Activated CD8-positive, alpha-beta memory T cell treated with anti-CD3 and anti-CD28 coated beads for 36 hours (primary cell): ENCODE data around the gene CST3. TPM values are rescaled to one million over a fixed set of nuclear protein-coding genes. Genes with fewer than 3 reads are reported as not detected.

ENCODE experiments used
- CTCF ChIA-PET: fragments of 350-600 bp; sonication (Branson Sonifier 250); formaldehyde crosslinking; loops from one replicate; lab custom pipeline; 2021; ENCODE audit warnings: antibody characterized with exemption; lab: Charles Lee
- POLR2A ChIA-PET: fragments of 350-600 bp; sonication (Branson Sonifier 250); formaldehyde crosslinking; loops from one replicate; lab custom pipeline; 2021; ENCODE audit warnings: antibody characterized with exemption; lab: Charles Lee
- total RNA-seq, 2 experiments: library from RNA; stranded (reverse); gene quantifications; one replicate each; pipeline ENCODE4 v1.2.3, GENCODE V29; 2021

CST3 gene
- total RNA-seq, 2 experiments from 2014 or later: 0.86 to 0.99 TPM

DNA sequence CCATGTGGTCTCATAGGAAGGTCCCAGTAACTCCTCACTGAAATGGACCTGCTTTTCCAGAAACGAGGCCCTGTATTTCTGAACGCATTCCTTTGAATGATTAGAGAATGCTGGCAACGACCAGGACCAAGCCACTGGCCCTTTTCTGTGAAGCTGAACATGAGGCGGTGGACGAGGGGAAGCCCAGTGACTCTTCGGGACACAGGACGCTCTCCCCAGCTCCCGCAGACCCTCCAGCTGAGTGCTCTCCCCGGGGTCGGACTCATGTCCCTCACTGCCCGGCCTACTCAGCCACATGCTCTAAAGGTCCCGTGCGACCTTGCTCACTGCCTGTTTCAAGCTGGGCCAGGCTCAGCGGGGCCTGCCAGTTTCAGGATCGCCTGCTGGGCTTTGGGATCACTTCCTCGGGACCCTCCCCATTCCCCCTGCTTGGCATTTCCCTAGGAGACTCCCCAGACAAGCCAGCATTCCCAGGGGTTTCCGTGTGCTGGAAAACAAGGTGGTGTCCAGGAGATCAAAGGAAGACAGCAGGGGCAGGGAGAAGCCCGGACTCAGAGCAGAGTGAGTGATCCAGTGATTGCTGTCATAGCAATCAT lies 29.4 kb downstream of the CST3 start:
- ChIA-PET CTCF (interaction anchor here (3.8 kb wide), 1 partner anchor 166 kb away, joined by 25 read pairs; no protein-coding TSS in a partner anchor), POLR2A (no interaction called here)

DNA sequence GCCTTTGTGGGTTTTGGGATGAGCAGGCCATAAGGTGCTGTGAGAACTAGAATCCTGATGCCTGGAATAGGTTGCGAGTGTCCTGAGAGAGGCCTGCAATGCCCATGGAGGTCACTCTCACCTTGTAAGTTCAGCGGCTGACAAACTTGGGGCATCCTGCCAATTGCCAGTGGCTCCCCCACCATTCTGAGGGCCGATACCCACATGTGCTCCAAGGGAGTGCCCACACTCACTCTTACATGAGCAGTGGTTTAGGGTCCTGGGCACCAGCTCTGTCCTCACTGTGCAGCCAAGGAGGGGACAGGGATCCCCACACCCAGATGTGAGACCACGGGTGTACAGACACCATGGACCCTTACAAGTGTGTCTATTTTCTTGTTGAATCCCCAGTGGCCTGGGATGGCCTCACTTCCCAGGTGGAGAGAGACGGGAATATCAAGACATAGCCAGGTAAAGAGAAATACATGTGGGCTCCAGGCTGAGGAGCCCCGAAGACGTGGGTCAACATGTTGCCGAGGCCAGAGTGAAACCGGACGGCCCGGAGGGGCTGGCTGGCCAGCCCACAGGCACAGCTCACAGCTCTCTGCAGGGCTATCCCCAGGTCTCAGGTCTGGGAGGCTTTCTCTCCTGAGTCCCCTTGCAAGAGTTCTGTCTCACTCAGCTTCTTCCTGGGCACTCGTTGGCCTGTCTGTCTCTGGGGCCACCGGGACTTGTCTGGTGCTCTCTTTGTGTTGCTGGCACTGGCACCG lies 30.1 kb downstream of the CST3 start:
- ChIA-PET POLR2A (no interaction called here), CTCF (interaction anchor here (0.8 to 3.8 kb wide), 2 partner anchors 43 to 165 kb away, joined by 3 to 25 read pairs; no protein-coding TSS in a partner anchor)

DNA sequence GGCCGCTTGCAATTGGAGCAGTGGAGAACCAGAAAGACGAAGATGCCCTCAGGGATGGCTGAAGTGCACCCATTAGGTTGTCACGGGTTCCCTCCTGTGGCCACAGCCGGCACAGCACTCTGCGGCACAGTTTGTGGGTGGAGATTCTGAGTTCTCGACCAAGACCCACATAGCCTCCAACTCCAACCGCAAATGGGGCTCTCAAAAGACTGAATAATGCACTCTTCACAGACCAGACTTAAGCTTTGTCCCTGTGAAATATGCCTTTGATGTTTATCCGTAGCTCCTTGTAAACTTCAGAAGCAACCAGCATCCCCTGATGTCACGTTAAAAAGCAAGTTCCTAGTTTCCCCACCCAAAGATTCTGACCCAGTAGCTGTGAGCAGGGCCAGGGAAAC lies 31.1 kb downstream of the CST3 start:
- POLR2A ChIA-PET: no interaction called here
- CTCF ChIA-PET: interaction anchor here (0.7 to 3.8 kb wide), 3 partner anchors 42 to 173 kb away, joined by 3 to 25 read pairs (median 4); no protein-coding TSS in a partner anchor

DNA sequence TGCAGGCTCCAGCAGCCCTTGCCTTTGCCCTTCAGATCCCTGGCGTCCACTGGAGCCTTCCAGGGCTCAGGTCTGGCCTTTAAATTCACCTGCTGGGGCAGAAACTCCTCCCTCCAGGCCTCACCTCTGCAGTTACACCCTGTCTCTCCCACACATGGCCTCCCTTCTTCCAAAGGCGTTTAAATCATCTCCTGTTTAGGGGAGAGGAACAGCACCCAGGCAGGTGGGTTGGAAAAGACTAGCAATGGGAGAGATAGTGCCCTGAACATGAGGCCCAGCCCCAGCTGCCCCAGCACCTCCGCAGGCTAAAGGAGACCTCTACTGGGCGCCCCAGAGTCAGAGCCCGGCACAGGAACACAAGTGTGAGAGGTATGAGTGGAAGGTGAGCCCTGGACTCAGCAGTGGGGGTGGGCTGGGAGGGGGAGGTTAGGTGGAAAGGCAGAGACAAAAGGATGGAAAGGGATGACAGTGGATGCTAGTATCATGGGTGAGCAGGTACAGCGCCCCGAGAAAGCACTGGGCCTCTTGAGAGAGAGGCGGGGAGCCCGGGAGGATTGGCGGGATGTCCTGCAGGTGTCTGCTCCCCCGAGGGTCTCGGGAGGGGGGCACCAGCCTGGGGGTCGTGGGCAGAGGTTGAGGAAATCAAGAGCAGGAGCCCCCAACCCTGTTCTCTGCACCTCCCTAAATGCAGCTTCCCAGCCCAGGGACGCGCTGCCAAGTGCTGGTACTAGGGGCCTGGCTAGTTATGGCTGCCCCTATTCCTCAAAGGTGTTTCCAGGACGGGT lies 31.7 kb downstream of the CST3 start, which contains the start of gene CST9:
Gene CST9, minus strand, starts transcription at position 51 of the 785 bp plus-strand sequence. CDS start 53 bp downstream, outside the sequence.
- CTCF ChIA-PET: interaction anchor here (3.8 kb wide), 1 partner anchor 163 kb away, joined by 25 read pairs; no protein-coding TSS in a partner anchor
- POLR2A ChIA-PET: no interaction called here

DNA sequence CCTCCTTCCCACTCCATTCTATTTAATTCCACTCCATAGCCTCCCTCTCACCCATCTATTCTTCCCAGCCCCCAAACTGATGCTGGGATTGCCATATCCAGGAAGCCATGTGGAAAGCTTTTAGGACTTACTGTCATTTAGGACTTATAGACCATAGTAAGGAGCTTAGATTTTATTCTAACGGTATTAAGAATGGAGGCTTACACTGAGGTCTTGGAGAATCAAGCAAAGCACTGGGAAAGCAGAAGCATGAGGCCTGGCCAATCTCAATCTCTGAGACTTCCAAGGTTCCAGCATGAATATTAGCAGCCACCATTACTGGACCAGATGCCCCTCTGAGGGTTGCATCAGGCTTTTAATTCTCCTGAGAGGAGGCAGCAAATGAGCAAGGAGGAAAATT lies 33.4 kb downstream of the CST3 start:
- CTCF ChIA-PET: interaction anchor here (1.6 kb wide), 1 partner anchor 162 kb away, joined by 6 read pairs; no protein-coding TSS in a partner anchor

DNA sequence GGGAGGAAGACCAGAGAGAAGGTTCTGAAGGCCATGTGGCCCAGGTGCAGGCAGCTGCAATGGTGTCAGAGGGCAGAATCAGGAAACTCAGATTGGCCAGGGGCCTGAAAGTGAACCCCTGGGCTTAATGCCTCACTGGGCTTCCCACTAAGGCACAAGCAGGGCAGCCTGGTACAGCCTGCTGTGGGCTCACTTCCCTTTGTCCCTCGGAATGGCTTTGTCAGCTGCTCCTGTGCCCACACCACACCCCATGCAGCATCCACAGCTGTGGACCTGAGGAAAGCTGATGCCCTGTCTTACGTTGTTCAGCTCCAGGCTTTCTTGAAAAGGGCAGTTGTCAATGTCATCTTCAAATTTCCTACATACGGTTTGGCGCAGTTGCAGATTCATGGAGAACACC lies 34.4 kb downstream of the CST3 start:
- CTCF ChIA-PET: interaction anchor here (1.6 kb wide), 1 partner anchor 161 kb away, joined by 6 read pairs; no protein-coding TSS in a partner anchor
- POLR2A ChIA-PET: no interaction called here

More for the DNA sequence above, 33.4 kb downstream of the CST3 start:
- POLR2A ChIA-PET: no interaction called here

DNA sequence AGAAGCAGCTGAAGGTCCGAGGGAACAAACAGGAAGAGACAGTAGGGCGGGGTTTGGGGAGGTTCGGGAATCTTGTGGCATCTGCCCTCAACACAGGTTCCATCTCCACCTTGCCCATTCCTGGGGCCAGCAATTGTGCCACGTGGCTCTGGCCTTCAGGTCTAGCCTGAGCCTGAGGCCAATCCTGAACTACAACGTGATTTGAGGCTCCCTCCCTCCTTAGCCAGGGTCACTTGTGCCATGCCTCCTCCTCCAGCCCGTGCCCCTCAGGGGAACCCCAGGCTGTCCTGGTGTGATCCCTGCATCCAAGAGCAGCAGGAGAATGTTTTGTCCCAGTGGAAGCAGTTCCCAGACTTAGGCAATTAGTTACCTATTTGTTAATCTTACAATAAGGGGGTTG lies 35.1 kb downstream of the CST3 start:
- ChIA-PET POLR2A (no interaction called here), CTCF (no interaction called here)

DNA sequence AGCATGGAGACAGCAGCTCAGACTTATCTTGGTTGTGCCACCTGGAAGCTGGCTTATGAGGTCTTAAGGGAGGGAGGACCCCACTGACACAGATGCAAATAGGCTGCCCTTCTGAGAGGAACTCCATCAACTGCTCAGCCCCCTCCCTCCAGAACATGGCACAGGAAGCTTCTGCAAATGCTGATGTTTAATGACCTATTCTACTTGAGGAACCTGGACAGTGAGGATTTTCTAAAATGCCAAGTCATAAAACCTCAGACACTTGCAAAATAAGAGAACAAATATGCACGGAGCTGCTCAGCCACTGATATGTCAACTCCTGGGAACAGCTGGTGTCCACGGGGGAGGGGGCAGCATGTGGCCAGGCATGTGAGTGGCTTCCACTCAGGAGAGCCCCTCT lies 35.5 kb downstream of the CST3 start:
- POLR2A ChIA-PET: no interaction called here

DNA sequence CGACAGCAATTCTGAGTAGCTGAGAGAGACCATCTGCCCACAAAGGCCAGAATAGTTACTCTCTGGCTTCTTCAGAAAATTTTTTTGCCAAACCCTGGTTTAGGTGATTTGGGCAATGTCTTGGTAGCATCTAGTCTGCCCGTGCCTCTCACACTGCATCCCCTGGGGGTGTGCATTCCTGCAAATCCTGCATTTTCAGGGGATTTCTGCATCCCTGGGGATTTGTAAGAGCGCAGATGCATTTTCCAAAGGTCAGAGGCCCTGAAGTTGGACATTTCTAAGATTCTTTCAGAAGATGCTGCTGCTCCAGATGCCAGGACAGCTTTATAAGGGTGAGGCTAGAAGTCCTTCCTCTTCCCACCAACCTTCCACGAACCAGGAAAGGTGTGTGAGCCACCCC lies 36.0 kb downstream of the CST3 start:
- CTCF ChIA-PET: interaction anchor here (1.0 kb wide), 1 partner anchor 160 kb away, joined by 3 read pairs; no protein-coding TSS in a partner anchor
- POLR2A ChIA-PET: no interaction called here

More for the DNA sequence above, 35.5 kb downstream of the CST3 start:
- CTCF ChIA-PET: no interaction called here

DNA sequence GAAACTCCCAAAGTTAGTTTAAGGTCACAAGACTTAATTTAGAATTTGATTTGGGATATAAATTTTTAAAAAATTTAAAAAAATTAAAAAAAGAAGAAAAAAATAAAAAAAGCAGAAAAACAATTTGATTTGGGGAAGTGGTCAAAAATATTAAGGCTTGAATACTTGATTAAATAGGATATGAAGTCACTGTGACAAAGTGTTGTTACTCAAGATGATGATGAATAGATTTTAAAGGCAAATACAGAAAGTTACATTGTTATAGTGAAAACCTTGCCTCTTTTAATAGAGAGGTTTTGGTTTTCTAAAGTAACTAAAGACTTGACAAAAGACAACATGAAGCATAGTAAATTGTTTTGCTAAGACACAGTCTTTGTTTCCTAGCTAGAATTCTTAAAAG lies 39.3 kb downstream of the CST3 start:
- POLR2A ChIA-PET: no interaction called here
- CTCF ChIA-PET: no interaction called here

DNA sequence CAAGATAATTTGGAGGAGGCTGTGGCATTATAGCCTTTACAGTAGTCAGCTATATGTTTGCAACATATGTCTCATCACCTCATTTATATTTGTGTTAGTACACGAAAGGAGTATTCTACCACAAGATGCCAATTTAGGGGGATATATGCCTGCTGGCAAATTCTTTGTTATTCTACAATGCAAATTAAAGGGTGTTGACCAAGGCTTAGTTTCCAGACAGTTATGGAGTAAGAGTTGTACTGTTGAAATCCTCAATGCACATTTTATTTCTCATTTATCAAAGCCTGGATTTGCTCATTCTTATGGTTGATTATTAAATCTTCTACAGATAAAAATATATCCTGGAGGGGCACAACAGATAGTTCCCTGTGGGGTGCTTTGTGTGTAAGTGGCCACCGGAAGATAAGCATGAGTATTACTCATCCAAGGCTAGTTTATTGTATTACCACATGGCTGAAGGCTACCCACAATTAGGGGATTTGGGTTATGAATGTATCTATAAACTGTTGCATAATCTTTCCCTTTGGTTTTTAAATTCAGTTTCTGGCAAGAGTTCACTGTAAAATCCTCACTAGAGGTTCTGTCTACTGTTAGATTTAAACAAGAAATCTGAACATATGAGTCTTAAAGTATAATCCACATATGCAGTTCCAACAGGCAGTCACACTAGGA lies 41.0 kb downstream of the CST3 start:
- ChIA-PET POLR2A (no interaction called here), CTCF (no interaction called here)

DNA sequence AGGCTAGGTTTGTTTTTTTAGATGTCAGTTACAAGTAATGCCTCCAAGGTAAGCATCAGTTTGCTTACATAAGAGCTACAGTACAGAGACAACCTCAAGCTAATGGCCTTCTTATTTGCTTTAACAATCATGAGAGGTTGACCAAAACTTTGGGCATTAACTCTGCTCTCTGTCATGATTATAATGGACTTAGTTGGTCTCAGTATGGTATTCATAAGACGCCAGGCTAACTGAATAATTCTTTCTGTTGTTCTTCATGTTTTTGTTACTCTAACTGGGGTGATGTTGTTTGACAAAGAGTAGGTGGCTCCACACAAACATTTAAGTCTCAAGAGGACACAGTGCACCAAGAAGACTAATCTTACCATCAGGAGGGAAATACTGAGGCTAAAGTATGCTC lies 41.8 kb downstream of the CST3 start:
- ChIA-PET CTCF (no interaction called here), POLR2A (no interaction called here)

DNA sequence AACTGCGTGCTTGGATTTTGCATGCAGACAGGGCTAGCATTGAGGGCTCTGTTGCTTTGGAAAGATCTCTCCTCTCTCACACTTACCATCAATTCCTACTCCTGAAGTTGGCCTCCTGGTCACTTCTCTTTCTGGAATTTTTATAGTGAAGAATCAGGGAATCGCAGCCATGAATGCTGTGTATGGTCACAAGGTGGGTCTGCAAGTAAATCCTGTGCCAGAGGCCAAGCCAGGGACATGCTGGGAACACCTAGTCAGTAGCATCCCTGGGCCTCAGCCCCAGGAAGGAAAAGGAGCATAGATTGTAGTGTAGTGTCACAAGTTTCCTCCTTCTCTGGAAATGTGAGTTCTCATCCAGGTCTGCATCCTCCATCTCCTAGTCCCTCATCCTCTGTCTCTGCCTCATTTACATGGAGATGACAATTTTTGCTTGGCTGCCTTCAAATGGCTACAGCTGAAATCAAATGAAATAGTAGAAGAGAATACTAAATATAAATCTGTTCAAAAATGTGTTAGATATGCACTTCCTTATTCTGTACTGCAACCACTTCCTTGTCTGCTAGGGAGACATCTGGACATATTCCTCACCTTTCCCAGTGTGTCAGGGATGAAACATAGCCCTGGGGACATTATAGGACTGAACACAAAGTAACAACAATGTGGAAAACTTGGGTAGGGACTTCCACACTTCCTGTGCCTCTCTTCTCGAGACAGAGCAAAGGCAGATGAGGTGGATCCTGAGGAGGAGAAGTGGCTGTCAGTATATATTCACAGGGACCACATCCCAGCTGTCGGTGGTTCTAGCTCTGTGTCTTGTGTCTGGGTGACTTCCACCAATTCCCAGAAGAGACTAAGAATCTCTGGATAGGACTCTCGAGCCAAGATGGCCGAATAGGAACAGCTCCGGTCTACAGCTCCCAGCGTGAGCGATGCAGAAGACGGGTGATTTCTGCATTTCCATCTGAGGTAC lies 49.0 kb downstream of the CST3 start:
- POLR2A ChIA-PET: no interaction called here
- CTCF ChIA-PET: no interaction called here

DNA sequence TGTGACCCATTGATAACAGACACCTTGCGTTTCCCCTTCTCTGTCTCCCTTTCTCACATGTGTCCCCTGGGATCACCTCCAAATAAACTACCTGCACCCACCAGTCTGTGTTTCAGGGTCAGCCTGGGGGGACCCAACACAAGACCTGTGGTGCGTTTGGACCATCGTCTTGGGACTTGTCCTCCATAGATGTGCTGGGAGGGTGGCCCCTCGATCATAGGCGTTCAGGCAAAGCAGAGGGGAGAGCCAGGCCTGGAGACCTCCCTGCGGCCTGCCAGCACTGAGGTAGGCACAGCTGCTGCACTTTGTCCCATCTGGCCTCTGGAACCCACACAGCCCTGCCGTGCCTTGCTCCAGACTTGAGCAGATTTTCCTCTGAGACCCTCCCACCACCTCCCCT lies 50.1 kb downstream of the CST3 start:
- ChIA-PET POLR2A (no interaction called here), CTCF (no interaction called here)

DNA sequence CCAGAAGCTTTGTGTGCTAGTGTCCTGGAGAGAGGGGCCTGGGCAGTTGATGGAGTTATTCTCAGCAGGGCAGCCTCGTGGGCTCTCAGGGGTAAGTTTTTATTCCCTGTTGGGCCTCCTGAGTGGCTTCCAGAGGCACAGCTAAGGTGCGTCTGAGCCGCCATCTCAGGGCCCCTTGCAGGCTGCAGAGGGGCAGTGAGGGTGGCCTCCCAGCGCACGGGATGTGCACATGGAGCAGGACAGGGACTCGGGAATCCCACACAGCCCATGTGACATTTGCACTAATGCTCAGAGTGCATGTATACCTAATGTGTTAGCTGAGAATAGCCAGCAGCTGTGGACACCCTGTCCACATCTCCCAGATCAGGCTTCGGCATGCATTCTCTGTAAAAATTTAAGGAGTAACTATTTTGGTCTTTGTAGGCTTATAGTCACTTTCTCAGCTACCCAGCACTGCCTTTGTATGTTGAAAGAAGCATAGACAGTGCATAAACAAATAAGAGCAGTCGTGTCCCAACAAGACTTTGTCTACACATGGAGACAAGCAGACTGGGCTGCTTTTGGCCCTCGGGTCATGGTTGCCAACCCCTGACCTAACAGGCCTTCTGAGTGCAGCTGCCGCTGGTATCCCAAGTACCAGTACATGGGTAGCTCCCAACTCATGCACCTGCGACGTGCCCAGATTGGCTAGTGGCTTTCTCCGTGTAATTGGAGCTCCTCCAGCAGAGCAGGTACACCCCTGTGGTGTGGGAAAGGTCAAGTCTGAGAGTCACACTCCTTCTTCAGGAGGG lies 50.8 kb downstream of the CST3 start:
- ChIA-PET POLR2A (no interaction called here), CTCF (no interaction called here)

DNA sequence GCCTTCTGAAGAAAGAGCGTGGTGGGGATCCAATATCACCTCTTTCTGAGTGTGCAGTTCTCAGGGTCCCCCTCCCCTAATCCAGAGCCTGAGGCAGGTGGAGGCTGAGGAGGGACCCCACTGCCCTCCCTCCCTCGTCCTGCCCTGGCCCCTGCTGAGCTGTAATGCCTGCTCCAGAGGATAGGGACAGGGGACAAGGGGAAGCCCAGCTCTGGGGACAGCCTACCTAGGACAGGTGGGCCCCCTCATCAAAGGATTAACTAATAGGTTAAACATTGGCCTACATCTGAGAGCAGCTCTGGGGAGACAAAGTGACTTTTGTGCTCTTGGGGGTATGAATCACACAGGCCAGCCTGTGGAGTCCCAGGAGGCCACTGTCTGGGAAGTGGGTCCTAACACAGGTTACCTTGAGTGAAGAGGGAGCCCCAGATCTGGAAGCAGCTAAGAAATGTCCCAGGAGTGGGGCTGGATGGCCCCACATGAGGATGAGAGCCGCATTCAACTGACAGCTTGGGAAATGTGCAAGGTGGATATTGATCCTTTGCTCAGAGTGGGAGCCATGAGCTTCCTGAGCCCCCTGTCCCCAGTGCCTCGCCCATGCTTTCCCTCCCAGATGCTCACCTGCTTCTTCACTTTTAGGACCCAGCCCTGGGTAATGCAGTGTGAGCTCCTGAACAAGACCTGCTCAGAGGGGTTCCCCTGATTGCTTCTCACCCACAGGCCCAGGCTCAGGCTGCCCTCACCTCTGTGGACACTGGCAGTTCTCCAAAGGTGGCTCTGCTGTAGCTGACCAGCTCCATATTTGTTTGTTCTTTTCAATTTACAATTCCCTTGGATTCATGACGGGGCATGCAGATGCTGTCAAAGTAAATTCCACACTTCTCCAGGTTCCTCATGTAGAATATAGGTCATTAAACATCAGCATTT lies 51.7 kb downstream of the CST3 start:
- POLR2A ChIA-PET: no interaction called here
- CTCF ChIA-PET: no interaction called here
